GM15510 (cell line): Measurements from ENCODE around the gene HNRNPAB.

Source experiments
- POLR2A ChIP-seq: IDR thresholded peaks from 3 replicates; pipeline ENCODE4 v1.6.1; 2011; ENCODE audit warnings: borderline replicate concordance; ENCODE audit not compliant: insufficient read length; ENCODE audit errors: extremely low read depth

Gene HNRNPAB

GRCh38 chr5:178227929-178228328 is 23.6 kb downstream of the HNRNPAB start:
- no peak for TF ChIP-seq POLR2A

- no peak for TF ChIP-seq POLR2A
Measured at GRCh38 chr5:178228609-178229008, 24.3 kb downstream of the HNRNPAB start.

- no peak for TF ChIP-seq POLR2A
Measured at GRCh38 chr5:178229861-178230260, 25.5 kb downstream of the HNRNPAB start.

GRCh38 chr5:178230879-178231538 is 26.7 kb downstream of the HNRNPAB start:
- no peak for TF ChIP-seq POLR2A

- TF ChIP-seq POLR2A = peak; percentile 14
Measured at GRCh38 chr5:178231539-178232123, 27.3 kb downstream of the HNRNPAB start.

GRCh38 chr5:178232124-178232919 is 28.0 kb downstream of the HNRNPAB start, which contains the start of gene PHYKPL:
PHYKPL (minus strand) TSS chr5:178232802; CDS start chr5:178232550, 252 bp downstream.
- TF ChIP-seq POLR2A = peak; percentile 76

GRCh38 chr5:178232920-178233429 is 28.6 kb downstream of the HNRNPAB start:
- no peak for TF ChIP-seq POLR2A

GRCh38 chr5:178234121-178234749 is 29.9 kb downstream of the HNRNPAB start:
- no peak for TF ChIP-seq POLR2A

- no peak for TF ChIP-seq POLR2A
Measured at GRCh38 chr5:178234750-178235587, 30.6 kb downstream of the HNRNPAB start.

GRCh38 chr5:178235588-178235974 is 31.2 kb downstream of the HNRNPAB start:
- no peak for TF ChIP-seq POLR2A

- no peak for TF ChIP-seq POLR2A
Measured at GRCh38 chr5:178236126-178236525, 31.8 kb downstream of the HNRNPAB start.

GRCh38 chr5:178236679-178237078 is 32.3 kb downstream of the HNRNPAB start:
- no peak for TF ChIP-seq POLR2A

GRCh38 chr5:178237431-178238312 is 33.3 kb downstream of the HNRNPAB start:
- no peak for TF ChIP-seq POLR2A
